ENCODE measurements around the gene ZNF648.
"Not testable (repeated sequence)": the region's sequence is repeated elsewhere in the genome, so short reads cannot be mapped to it uniquely, and the experiment has no call there.

Gene ZNF648

DNA sequence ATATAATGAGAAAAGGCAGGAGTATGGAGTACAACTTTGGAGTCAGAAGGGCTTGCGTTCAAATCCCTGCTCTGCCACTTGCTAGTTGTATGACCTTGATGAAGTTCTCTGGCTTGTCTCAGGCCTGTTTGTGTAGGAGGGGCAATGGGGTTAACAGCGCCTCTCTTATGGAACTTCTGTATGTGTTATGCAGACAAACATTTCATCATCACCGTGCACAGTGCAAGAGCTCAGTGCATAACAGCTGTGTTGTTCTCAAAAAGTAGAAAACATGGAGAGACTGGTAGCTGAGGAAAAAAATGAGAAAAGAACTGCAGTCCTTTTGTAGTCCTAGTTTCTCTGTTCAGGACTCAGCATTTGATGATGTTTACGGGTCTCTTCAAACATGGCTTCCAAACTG, 10.4 kb upstream of the ZNF648 start:
- DNase-seq (ENCODE audit: low read depth) = no peak

GRCh38 chr1:182069028-182069466, 7.5 kb upstream of the ZNF648 start:
- DNase-seq (ENCODE audit: low read depth) = no peak

- no peak for DNase-seq (ENCODE audit: low read depth)
Measured at GRCh38 chr1:182066934-182067333, 5.4 kb upstream of the ZNF648 start.

DNA sequence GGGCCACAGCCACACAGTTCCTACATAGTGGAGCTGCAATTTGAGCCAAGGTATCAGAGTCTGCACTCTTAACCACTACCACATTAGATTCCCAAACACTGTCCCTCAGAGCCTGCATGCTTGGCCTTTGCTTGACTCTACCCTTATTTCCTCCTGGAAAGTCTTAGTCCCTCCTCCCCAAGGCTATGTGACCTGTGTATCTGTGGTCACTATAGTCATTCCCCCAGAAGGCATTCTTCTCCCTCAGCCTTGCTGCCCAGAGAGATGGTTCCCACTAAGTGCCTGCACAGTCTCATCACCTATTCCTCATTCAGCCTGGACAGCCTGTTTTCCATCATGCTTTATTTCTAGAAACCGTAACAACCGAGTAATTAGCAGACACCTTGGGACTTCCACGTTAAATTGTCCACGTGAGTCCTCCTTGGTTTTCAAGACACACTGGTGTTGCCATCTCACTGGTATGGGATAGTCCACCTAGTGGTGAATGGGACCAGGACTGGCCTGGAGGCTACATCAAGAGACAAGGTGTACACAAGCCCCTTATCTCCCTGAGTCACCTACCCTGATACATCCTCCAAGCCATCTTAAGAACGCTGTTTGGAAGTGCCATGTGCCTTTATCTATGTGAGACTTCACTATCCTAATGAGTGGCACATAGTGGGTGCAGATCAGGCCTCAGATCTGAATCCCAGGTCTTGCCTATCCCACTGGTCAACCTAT, 3.8 kb upstream of the ZNF648 start:
- no peak for DNase-seq (ENCODE audit: low read depth)

GRCh38 chr1:182064611-182065010, 3.1 kb upstream of the ZNF648 start:
- no peak for DNase-seq (ENCODE audit: low read depth)

- no peak for DNase-seq (ENCODE audit: low read depth)
Measured at GRCh38 chr1:182062223-182062622, 711 bp upstream of the ZNF648 start.

GRCh38 chr1:182060877-182061276, 635 bp downstream of the ZNF648 start:
- DNase-seq (ENCODE audit: low read depth) = no peak

DNA sequence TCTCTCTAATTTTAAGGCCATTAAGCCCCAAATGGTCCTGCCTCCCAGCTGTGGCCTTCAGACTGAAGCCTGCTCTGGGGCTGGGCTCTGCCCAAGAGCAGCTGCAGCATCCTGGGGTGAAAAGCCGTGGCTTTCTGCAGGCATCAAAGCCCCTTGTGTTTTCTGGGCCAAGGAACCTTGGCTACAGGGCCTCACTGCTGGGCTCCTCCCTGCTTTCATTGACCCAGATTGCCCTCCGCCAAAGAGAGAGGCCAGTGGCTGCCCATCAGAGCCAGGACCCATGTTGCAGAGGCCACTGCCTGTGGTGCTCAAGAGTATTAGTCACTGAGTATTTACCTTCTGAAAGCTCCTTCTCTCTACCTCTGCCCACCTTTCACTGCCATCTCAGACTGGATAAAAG, 1.6 kb downstream of the ZNF648 start:
- DNase-seq (ENCODE audit: low read depth) = no peak

DNA sequence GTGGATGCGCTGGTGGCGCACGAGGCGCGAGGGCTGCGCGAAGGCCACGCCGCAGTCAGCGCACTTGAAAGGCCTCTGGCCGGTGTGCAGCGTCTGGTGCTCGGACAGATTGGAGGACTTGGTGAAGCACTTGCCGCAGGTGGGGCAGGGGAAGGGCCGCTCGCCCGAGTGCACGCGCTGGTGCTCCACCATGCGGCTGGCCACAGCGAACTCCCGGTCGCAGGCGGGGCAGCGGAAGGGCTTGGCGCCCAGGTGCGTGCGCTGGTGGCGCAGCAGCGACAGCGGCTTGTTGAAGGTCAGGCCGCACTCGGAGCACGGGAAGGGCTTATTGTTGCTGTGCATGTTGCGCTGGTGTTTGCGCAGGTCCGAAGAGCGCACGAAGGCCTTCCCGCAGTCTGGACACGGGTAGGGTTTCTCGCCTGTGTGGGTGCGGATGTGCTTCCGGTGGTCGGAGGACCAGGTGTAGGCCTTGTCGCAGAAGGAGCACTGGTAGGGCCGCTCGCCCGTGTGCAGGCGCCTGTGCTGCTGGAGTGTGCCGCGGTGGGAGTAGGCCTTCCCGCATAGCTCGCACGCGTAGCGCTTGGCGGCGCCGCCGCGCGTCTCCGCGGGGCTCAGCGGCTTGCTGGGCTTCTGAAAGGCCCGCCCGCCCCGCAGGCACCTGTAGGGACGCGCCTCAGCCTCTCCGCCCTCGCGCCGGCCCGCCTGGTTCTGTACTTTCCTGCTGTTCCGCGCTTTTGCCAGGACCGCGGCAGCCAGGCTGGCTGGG, 4.7 kb downstream of the ZNF648 start:
- DNase-seq (ENCODE audit: low read depth) = no peak

GRCh38 chr1:182054698-182055326, 6.7 kb downstream of the ZNF648 start:
- no peak for DNase-seq (ENCODE audit: low read depth)

DNA sequence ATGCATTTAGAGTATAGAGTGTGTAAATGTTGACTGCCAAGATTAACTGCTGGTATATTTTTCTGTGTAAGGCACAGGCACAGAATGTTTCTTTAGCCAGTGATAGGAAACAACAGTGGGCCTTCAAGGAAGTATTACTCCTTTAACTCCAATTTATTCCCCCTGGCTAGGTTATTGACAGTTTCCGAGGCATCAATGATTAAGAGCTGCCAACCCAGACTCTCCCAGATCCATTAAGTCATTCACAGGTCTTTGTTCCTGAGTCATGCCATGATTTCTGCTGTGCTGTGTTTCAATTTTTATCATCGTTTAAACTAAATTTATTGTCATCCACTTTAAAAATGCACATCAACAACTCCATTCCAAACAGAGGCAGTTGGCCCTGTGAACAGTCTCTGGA, 9.2 kb downstream of the ZNF648 start:
- no peak for DNase-seq (ENCODE audit: low read depth)

DNA sequence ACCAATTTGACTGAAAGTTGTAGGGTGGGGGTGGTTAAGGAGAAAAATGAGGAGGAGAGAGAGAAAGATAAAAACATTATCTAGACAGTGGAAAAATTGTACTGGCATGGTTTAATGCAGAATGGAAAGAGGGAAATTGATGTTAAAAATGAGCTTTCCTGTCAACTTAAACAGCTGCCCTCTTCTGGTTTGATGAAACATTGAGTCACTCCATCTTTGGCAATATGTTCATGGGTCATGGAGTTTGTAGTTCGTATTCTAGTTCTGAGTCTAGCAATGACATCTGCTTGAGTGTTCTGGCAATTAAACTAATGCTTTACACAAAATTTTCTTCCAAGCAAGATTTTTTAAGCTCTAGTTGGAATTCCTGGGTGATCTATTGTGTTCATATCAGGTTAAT, 9.6 kb downstream of the ZNF648 start:
- no peak for DNase-seq (ENCODE audit: low read depth)

GRCh38 chr1:182050481-182051448, 10.7 kb downstream of the ZNF648 start:
- no peak for DNase-seq (ENCODE audit: low read depth)

DNA sequence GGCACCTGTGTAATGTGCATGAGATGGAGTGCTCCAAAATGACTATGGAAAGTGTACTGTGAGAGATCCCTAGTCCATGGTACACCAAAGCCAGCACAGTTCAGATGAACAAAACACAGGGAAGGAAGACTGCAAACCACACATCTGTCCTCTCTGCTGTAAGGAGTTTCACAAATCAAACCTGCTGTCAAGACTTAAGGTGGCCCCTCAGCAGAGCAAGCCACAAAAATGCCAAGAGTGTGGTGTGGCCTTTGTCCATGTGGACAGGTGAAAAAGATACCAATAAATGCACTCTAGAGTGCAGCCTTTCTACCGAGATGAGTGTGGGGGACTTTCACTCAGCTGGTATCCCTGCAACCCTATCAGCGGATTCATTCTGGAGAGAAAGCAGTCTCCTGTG, 12.9 kb downstream of the ZNF648 start:
- no peak for DNase-seq (ENCODE audit: low read depth)

DNA sequence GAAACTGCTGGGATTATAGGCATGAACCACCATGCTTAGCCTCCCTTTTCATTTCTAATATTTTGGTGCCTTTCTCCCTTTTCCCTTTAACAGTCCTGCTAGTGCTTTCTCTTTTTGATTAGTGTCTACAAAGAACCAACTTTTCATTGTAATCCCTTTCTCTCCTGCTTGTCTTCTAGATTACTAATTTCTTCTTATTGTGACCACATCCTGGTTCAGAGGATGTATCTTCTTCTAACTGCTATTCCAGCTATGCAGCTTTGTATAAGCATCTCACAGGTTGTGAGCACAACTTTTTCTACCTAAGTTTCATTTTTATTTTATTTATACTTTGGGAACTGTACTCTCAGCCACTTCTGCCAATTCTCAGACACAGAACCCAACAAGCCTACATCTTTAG, 14.7 kb downstream of the ZNF648 start:
- DNase-seq (ENCODE audit: low read depth) = no peak

- DNase-seq (ENCODE audit: low read depth) = not testable (repeated sequence)
Measured at GRCh38 chr1:182045481-182045880, 16.0 kb downstream of the ZNF648 start.

GRCh38 chr1:182041615-182042014, 19.9 kb downstream of the ZNF648 start:
- no peak for DNase-seq (ENCODE audit: low read depth)

GRCh38 chr1:182038220-182038619, 23.3 kb downstream of the ZNF648 start:
- no peak for DNase-seq (ENCODE audit: low read depth)

- no peak for DNase-seq (ENCODE audit: low read depth)
Measured at GRCh38 chr1:182035097-182035770, 26.3 kb downstream of the ZNF648 start.

DNA sequence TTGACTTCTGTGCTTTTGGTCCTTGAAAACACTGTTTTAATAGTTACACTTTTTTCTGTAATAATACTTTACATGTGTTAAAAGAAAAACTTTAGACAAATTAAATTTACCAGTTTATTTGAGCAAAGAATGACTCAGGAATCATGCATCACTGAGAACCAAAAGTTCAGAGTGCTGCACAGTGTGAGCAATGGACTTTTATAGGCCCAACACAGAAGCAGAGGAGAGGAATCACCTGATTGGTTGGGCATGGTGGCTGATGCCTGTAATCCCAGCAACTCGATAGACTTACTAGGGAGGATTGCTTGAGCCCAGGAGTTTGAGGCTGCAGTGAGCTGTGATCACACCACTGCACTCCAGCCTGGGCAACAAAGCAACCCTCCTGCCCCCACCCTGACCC, 29.3 kb downstream of the ZNF648 start:
- no peak for DNase-seq (ENCODE audit: low read depth)

All from HS-27A (cell line).